Measurements from ENCODE around the gene EMP2. TPM values are rescaled to one million over a fixed set of nuclear protein-coding genes. Genes with fewer than 3 reads are reported as not detected.

EMP2 gene
- total and polyA plus RNA-seq, 8 donors = 10.7 to 60.9 (median 38.8) TPM

GRCh38 chr16:10601444-10602408, 21.3 kb upstream of the EMP2 start:
- WGBS, 5 donors = 48 to 67% (median 60%) methylated on average over 12 to 13 of the region's 13 CpGs
- intact Hi-C loops (cut with DNase I; ENCODE audit: low total_unique reads) = no loop called here
- DNase-seq = no peak
- no peaks in the 10 kb centered on the region for H3K36me3 ChIP-seq
- peaks cover 11 to 28% (median 16%) of the 10 kb centered on the region in 4 donors for H3K4me1 ChIP-seq
- TF ChIP-seq EP300 (IDR thresholded peaks at IDR 0.05) (no peak), POLR2AphosphoS5 (IDR thresholded peaks at IDR 0.05) (peak in 1 of 3 donors; percentile 24)
- no peaks in the 10 kb centered on the region for H3K9me3 ChIP-seq
- peaks cover 0 to 5% (median 0%) of the 10 kb centered on the region in 3 donors for H3K27me3 ChIP-seq
- H3K27ac ChIP-seq = peak overlapping the region in 2 of 5 donors; percentile 6 to 50
- H3K4me3 ChIP-seq = no peak overlapping the region

GRCh38 chr16:10600782-10601443, 20.5 kb upstream of the EMP2 start:
- Histone ChIP-seq H3K9me3 (no peaks in the 10 kb centered on the region), H3K4me1 (peaks cover 11 to 28% (median 16%) of the 10 kb centered on the region in 4 donors), H3K27ac (peak overlapping the region in 2 of 5 donors; percentile 6 to 50), H3K4me3 (no peak overlapping the region), H3K27me3 (peaks cover 0 to 5% (median 0%) of the 10 kb centered on the region in 3 donors), H3K36me3 (no peaks in the 10 kb centered on the region)
- no peak for DNase-seq
- 73 to 90% (median 79%) methylated on average over 12 of the region's 12 CpGs for WGBS, 5 donors
- TF ChIP-seq POLR2A (IDR thresholded peaks at IDR 0.05) (no peak), EP300 (IDR thresholded peaks at IDR 0.05) (no peak), POLR2AphosphoS5 (IDR thresholded peaks at IDR 0.05) (no peak), CTCF (IDR thresholded peaks at IDR 0.05) (no peak)
- intact Hi-C loops (cut with DNase I; ENCODE audit: low total_unique reads) = no loop called here

GRCh38 chr16:10599626-10600025, 19.2 kb upstream of the EMP2 start:
- H3K36me3 ChIP-seq = no peaks in the 10 kb centered on the region
- peaks cover 11 to 32% (median 18%) of the 10 kb centered on the region in 4 donors for H3K4me1 ChIP-seq
- no peak overlapping the region for H3K4me3 ChIP-seq
- 89 to 95% (median 92%) methylated on average over 7 of the region's 7 CpGs for WGBS, 5 donors
- intact Hi-C loops (cut with DNase I; ENCODE audit: low total_unique reads) = no loop called here
- H3K27me3 ChIP-seq = peaks cover 0 to 5% (median 0%) of the 10 kb centered on the region in 3 donors
- TF ChIP-seq POLR2A (IDR thresholded peaks at IDR 0.05) (no peak), POLR2AphosphoS5 (IDR thresholded peaks at IDR 0.05) (no peak), EP300 (IDR thresholded peaks at IDR 0.05) (no peak)
- no peak overlapping the region for H3K27ac ChIP-seq
- no peak for DNase-seq
- H3K9me3 ChIP-seq = no peaks in the 10 kb centered on the region

- peaks cover 11 to 35% (median 18%) of the 10 kb centered on the region in 4 donors for H3K4me1 ChIP-seq
- TF ChIP-seq POLR2AphosphoS5 (IDR thresholded peaks at IDR 0.05) (peak in 1 of 3 donors; percentile 49), CTCF (IDR thresholded peaks at IDR 0.05) (no peak)
- H3K9me3 ChIP-seq = no peaks in the 10 kb centered on the region
- peaks cover 0 to 5% (median 0%) of the 10 kb centered on the region in 3 donors for H3K27me3 ChIP-seq
- intact Hi-C loops (cut with DNase I; ENCODE audit: low total_unique reads) = no loop called here
- peak overlapping the region in 4 of 5 donors; percentile 16 to 66 (median 44) for H3K27ac ChIP-seq
- DNase-seq = peak; percentile 70 to 81
- 10 to 47% (median 14%) methylated on average over 11 of the region's 11 CpGs for WGBS, 5 donors
- no peaks in the 10 kb centered on the region for H3K36me3 ChIP-seq
- no peak overlapping the region for H3K4me3 ChIP-seq
Observed at GRCh38 chr16:10598157-10598556, 17.8 kb upstream of the EMP2 start.

- H3K4me1 ChIP-seq = peaks cover 11 to 34% (median 17%) of the 10 kb centered on the region in 4 donors
- peaks cover 0 to 5% (median 0%) of the 10 kb centered on the region in 3 donors for H3K27me3 ChIP-seq
- intact Hi-C loops (cut with DNase I; ENCODE audit: low total_unique reads) = no loop called here
- H3K27ac ChIP-seq = no peak overlapping the region
- no peak overlapping the region for H3K4me3 ChIP-seq
- no peak for DNase-seq
- H3K36me3 ChIP-seq = no peaks in the 10 kb centered on the region
- no peaks in the 10 kb centered on the region for H3K9me3 ChIP-seq
- TF ChIP-seq EP300 (IDR thresholded peaks at IDR 0.05) (no peak), CTCF (IDR thresholded peaks at IDR 0.05) (no peak), POLR2A (IDR thresholded peaks at IDR 0.05) (no peak), POLR2AphosphoS5 (IDR thresholded peaks at IDR 0.05) (no peak)
- WGBS, 5 donors = 55 to 78% (median 73%) methylated on average over 3 of the region's 3 CpGs
Observed at GRCh38 chr16:10597187-10597601, 16.8 kb upstream of the EMP2 start.
